HG03039 (cell line): ENCODE data around the gene NKAP.
"Not testable (repeated sequence)": the region's sequence is repeated elsewhere in the genome, so short reads cannot be mapped to it uniquely, and the experiment has no call there.

Experiments
- ATAC-seq: cut with Tn5 transposase; IDR thresholded peaks from one replicate; pipeline ENCODE4 v1.9.1; 2021; ENCODE audit warnings: mild to moderate bottlenecking, moderate library complexity; ENCODE audit not compliant: unreplicated experiment

NKAP gene

GRCh38 chrX:119941336-119941735, 2.2 kb downstream of the NKAP start:
- no peak for ATAC-seq

- no peak for ATAC-seq
Measured at GRCh38 chrX:119935215-119935874, 8.2 kb downstream of the NKAP start.

GRCh38 chrX:119922391-119922790, 21.2 kb downstream of the NKAP start:
- ATAC-seq: not testable (repeated sequence)

GRCh38 chrX:119919835-119920585, 23.5 kb downstream of the NKAP start:
- no peak for ATAC-seq

- no peak for ATAC-seq
Measured at GRCh38 chrX:119917877-119918276, 25.7 kb downstream of the NKAP start.

- no peak for ATAC-seq
Measured at GRCh38 chrX:119916310-119916709, 27.2 kb downstream of the NKAP start.

GRCh38 chrX:119900976-119901375, 42.6 kb downstream of the NKAP start:
- no peak for ATAC-seq

GRCh38 chrX:119899125-119899524, 44.4 kb downstream of the NKAP start:
- no peak for ATAC-seq

- ATAC-seq: no peak
Measured at GRCh38 chrX:119895843-119896326, 47.7 kb downstream of the NKAP start, which contains the start of gene AKAP14. Gene AKAP14, plus strand, starts transcription at chrX:119895893. Its CDS starts 7,331 bp downstream, at chrX:119903224.

- ATAC-seq: not testable (repeated sequence)
Measured at GRCh38 chrX:119891961-119892692, 51.4 kb downstream of the NKAP start.

- not testable (repeated sequence) for ATAC-seq
Measured at GRCh38 chrX:119890626-119891025, 52.9 kb downstream of the NKAP start.

- ATAC-seq: no peak
Measured at GRCh38 chrX:119887721-119888425, 55.7 kb downstream of the NKAP start.

- ATAC-seq: no peak
Measured at GRCh38 chrX:119885554-119886428, 57.8 kb downstream of the NKAP start.

GRCh38 chrX:119880552-119881437, 62.8 kb downstream of the NKAP start:
- no peak for ATAC-seq

GRCh38 chrX:119880076-119880475, 63.5 kb downstream of the NKAP start:
- no peak for ATAC-seq

- ATAC-seq: no peak
Measured at GRCh38 chrX:119878740-119879139, 64.8 kb downstream of the NKAP start.

GRCh38 chrX:119871599-119872395, 71.8 kb downstream of the NKAP start, which contains the start of the genes NDUFA1 and RNF113A:
Gene NDUFA1, plus strand, starts transcription at chrX:119871832. Its CDS starts 80 bp downstream, at chrX:119871912.
Gene RNF113A, minus strand, starts transcription at chrX:119871733. Its CDS starts 120 bp downstream, at chrX:119871613.
- peak; percentile 95 for ATAC-seq

GRCh38 chrX:119871245-119871598, 72.3 kb downstream of the NKAP start:
- ATAC-seq: peak; percentile 17
